PC-3 (cell line): ENCODE results near the gene SEC14L2. TPM values are rescaled to one million over a fixed set of nuclear protein-coding genes. Genes with fewer than 3 reads are reported as not detected.

ENCODE experiments used
- ATAC-seq: fragments of 200-7000 bp; cut with Tn5 transposase; 2 replicates; pipeline ENCODE4 v1.9.1; 2020; ENCODE audit warnings: mild to moderate bottlenecking, moderate library complexity
- BruUV-seq: library from RNA; stranded (reverse); fragments of 400-500 nt; replicated peaks from 2 replicates; lab custom pipeline; 2021; lab: Mats Ljungman, UMichigan
- CTCF ChIA-PET: fragments of 300-600 bp; sonication (Branson Sonifier 250); formaldehyde crosslinking; loops from one replicate; lab custom pipeline; 2022; ENCODE audit warnings: antibody characterized with exemption; lab: Charles Lee
- POLR2A ChIA-PET: fragments of 300-600 bp; sonication (Branson Sonifier 250); formaldehyde crosslinking; loops from one replicate; lab custom pipeline; 2022; ENCODE audit warnings: antibody characterized with exemption; ENCODE audit not compliant: unreplicated experiment; lab: Charles Lee
- DNase-seq: peaks from one replicate; pipeline ENCODE4 v3.0.0-alpha.2; 2015
- H2AFZ ChIP-seq: fragments of 300-600 bp; sonication (generic); 2 replicates; pipeline ENCODE4 v1.6.0; 2016; ENCODE audit warnings: antibody characterized with exemption, low read length
- H3F3A ChIP-seq: fragments of 300-600 bp; sonication (generic); one replicate; pipeline ENCODE4 v1.6.0; 2017; ENCODE audit warnings: antibody characterized with exemption, low read length, control low read depth, mild to moderate bottlenecking; ENCODE audit not compliant: unreplicated experiment
- H3K27ac ChIP-seq: fragments of 300-600 bp; sonication (generic); 2 replicates; pipeline ENCODE4 v1.5.1; 2016; ENCODE audit warnings: mild to moderate bottlenecking, low read length
- H3K27me3 ChIP-seq: fragments of 300-600 bp; sonication (generic); 2 replicates; pipeline ENCODE4 v1.6.1; 2016; ENCODE audit warnings: low read length, mixed read lengths
- H3K36me3 ChIP-seq: fragments of 300-600 bp; sonication (generic); 2 replicates; pipeline ENCODE4 v1.6.1; 2016; ENCODE audit warnings: low read depth, mixed run types, low read length, mixed read lengths
- H3K4me1 ChIP-seq: fragments of 300-600 bp; sonication (generic); 2 replicates; pipeline ENCODE4 v1.5.1; 2016; ENCODE audit warnings: low read length; ENCODE audit not compliant: insufficient read depth
- H3K4me2 ChIP-seq: fragments of 300-600 bp; sonication (generic); 2 replicates; pipeline ENCODE4 v1.6.0; 2016; ENCODE audit warnings: low read length
- H3K4me3 ChIP-seq: fragments of 300-600 bp; sonication (generic); 2 replicates; pipeline ENCODE4 v1.5.1; 2016; ENCODE audit warnings: mild to moderate bottlenecking, low read length, mixed read lengths
- H3K79me2 ChIP-seq: fragments of 300-600 bp; sonication (generic); 2 replicates; pipeline ENCODE4 v1.6.1; 2017; ENCODE audit warnings: low read length, mixed read lengths
- H3K9ac ChIP-seq: fragments of 300-600 bp; sonication (generic); 2 replicates; pipeline ENCODE4 v1.6.0; 2016; ENCODE audit warnings: mild to moderate bottlenecking, low read length
- H3K9me2 ChIP-seq: fragments of 300-600 bp; sonication (generic); replicated peaks from 2 replicates; pipeline ENCODE4 v1.6.1; 2016; ENCODE audit warnings: mixed run types, low read length, mixed read lengths
- H3K9me3 ChIP-seq: fragments of 300-600 bp; sonication (generic); 2 replicates; pipeline ENCODE4 v1.6.1; 2016; ENCODE audit warnings: low read length, mixed read lengths
- H4K20me1 ChIP-seq: fragments of 300-600 bp; sonication (generic); 2 replicates; pipeline ENCODE4 v1.6.1; 2016; ENCODE audit warnings: low read length, mixed read lengths
- EZH2 ChIP-seq: fragments of 300-600 bp; sonication (generic); IDR thresholded peaks from one replicate; pipeline ENCODE4 v1.6.1; 2017; ENCODE audit warnings: antibody characterized with exemption, mild to moderate bottlenecking, low read length; ENCODE audit not compliant: unreplicated experiment
- EZH2phosphoT487 ChIP-seq: fragments of 300-600 bp; sonication (generic); IDR thresholded peaks from 2 replicates; pipeline ENCODE4 v1.6.1; 2018; ENCODE audit warnings: mild to moderate bottlenecking, antibody characterized with exemption, low read length, borderline replicate concordance
- intact Hi-C: fragments of 100-400 bp; cut with micrococcal nuclease; formaldehyde crosslinking; loops from 2 replicates; pipeline ENCODE4 v1.9.0; 2023
- total RNA-seq: library from RNA; depleted of rRNA; stranded (reverse); fragments of >200 nt; gene quantifications from 2 replicates; pipeline ENCODE4 v1.2.3, GENCODE V29; 2014
- TF ChIP-seq, protein P1 (sequence below): fragments of 300-600 bp; sonication (generic); conservative IDR thresholded peaks from 2 replicates; pipeline ENCODE4 v1.5.1; 2017; ENCODE audit warnings: antibody characterized with exemption, low read depth, mild to moderate bottlenecking, low read length

SEC14L2 gene
- total RNA-seq, 1 experiment from 2014 or later = 16.8 TPM

DNA sequence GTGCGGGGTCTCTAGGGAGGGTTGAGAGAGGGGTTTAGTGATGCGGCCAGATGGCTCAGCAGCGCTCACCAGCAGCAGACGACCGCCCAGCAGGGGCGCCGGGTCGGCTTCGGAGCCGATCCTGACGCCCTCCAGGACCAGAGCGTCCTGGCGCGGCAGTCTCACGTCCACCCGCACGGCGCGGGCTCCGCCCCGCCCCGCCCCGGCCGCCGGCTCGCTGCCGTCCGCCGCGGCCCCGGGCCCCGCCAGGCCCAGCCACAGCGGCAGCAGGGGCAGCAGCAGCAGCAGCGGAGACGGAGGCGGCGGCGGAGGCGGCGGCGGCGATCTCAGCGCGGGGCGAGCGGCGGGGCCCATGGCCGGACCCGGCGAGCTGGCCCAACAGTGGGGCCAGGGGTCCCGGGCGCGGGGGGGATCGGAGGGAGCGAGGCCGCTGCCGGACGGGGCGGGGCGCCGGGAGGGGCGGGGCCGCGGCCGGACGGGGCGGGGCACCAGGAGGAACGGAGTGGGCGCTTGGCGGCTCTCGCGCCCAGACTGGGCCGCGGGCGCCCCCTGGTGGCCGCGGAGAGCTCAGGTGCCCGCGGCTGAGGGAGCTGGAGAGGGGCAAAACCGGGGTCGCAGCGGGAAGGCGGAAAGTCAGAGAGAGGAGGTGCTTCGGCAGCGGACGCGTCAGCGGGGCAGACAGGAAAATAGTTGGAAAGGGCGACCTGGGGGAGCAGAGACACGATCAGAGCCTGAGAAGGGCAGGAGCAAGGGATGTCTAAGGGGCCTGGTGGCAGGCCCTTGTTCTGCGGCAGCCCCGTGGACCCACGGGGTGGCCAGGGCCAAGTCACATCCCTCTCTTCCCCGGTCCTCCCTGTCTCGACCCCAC, 9.6 kb upstream of the SEC14L2 start, which contains the start of gene RNF215:
Gene RNF215, minus strand, starts transcription at position 452 of the 868 bp plus-strand sequence. Its CDS starts 98 bp downstream, at position 354.
- BruUV-seq = no TSS peak
- Histone ChIP-seq H3K9me3 (no peaks in the 10 kb centered on the region), H3F3A (no peaks in the 10 kb centered on the region), H3K9me2 (no peaks in the 10 kb centered on the region), H3K27ac (no peak within 1 kb of the TSS), H3K36me3 (no peaks in the 10 kb centered on the region), H3K27me3 (no peaks in the 10 kb centered on the region), H4K20me1 (no peaks in the 10 kb centered on the region), H3K4me2 (peak within 1 kb of the TSS; percentile 95), H3K79me2 (no peaks in the 10 kb centered on the region), H3K4me1 (peaks cover 8% of the 10 kb centered on the region; the same call in 1 of the 2 replicates), H2AFZ (peak within 1 kb of the TSS; percentile 85), H3K4me3 (peak within 1 kb of the TSS; percentile 76), H3K9ac (peak within 1 kb of the TSS; percentile 76)
- POLR2A ChIA-PET = no interaction called here
- ATAC-seq (peak; percentile 89), DNase-seq (peak; percentile 80)
- CTCF ChIA-PET = interaction anchor here (0.6 to 1.0 kb wide), 6 partner anchors 30 to 1312 kb away, joined by 3 to 21 read pairs (median 6); partner anchors contain the start of genes CCDC157 and SF3A1
- intact Hi-C loops = no loop called here
- TF ChIP-seq EZH2 (no peak), EZH2phosphoT487 (no peak)
- TF ChIP-seq, protein P1, sequence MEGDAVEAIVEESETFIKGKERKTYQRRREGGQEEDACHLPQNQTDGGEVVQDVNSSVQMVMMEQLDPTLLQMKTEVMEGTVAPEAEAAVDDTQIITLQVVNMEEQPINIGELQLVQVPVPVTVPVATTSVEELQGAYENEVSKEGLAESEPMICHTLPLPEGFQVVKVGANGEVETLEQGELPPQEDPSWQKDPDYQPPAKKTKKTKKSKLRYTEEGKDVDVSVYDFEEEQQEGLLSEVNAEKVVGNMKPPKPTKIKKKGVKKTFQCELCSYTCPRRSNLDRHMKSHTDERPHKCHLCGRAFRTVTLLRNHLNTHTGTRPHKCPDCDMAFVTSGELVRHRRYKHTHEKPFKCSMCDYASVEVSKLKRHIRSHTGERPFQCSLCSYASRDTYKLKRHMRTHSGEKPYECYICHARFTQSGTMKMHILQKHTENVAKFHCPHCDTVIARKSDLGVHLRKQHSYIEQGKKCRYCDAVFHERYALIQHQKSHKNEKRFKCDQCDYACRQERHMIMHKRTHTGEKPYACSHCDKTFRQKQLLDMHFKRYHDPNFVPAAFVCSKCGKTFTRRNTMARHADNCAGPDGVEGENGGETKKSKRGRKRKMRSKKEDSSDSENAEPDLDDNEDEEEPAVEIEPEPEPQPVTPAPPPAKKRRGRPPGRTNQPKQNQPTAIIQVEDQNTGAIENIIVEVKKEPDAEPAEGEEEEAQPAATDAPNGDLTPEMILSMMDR = peak; percentile 71

DNA sequence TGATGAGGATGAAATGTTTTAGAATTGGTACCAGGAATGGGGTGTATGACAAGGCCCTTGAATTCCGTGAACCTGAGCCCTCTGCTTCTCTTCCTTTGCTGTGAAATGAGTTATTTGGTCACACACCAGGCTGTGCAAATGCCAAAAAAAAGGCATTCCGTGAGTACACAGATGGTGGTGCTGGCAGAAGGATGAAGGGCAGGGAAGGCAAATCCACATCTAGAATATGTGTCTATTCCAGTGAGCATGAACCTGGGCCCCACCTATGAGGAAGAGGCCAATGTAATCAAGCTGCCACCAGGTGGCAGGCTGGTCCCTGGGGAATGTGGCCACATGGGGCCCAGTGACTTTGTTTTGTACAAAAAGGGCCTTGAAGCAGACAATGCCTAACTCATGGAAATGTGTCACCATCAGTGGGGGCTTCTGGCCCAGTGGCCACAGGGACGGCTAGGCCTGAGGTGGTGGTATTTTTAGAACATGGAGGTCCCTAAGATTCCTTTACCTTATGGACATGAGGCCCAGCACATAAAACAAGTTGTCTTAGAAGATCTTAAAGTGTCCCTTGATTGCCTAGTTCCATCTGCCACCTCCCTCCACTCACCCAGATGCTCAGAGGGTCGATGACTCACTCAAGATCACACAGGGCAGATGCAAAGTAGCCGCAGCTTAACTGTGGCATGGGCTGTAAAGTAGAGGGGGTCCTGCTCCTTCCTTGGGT, 5.7 kb upstream of the SEC14L2 start:
- Histone ChIP-seq H3K4me3 (no peak overlapping the region), H3K9ac (no peak overlapping the region), H3F3A (no peaks in the 10 kb centered on the region), H3K79me2 (no peaks in the 10 kb centered on the region), H3K9me3 (no peaks in the 10 kb centered on the region), H3K4me1 (peaks cover 7% of the 10 kb centered on the region; the same call in 1 of the 2 replicates), H3K9me2 (no peaks in the 10 kb centered on the region), H2AFZ (no peak overlapping the region), H3K27me3 (no peaks in the 10 kb centered on the region), H3K4me2 (no peak overlapping the region), H3K27ac (no peak overlapping the region), H3K36me3 (no peaks in the 10 kb centered on the region), H4K20me1 (no peaks in the 10 kb centered on the region)
- POLR2A ChIA-PET = no interaction called here
- TF ChIP-seq, protein P1 = peak; percentile 75
- TF ChIP-seq EZH2phosphoT487 (no peak), EZH2 (no peak)
- ATAC-seq (peak; percentile 25; the same call in 1 of the 2 replicates), DNase-seq (peak; percentile 77)
- BruUV-seq = no TSS peak
- CTCF ChIA-PET = no interaction called here
- intact Hi-C loops = loop anchor here (1.0 kb wide), 2 partner anchors 35 to 94 kb away; no protein-coding TSS in a partner anchor
